HG03064 (cell line): ENCODE measurements around the gene FNDC3B.
"Not testable (repeated sequence)": the region's sequence is repeated elsewhere in the genome, so short reads cannot be mapped to it uniquely, and the experiment has no call there.

Source experiments
- ATAC-seq: cut with Tn5 transposase; IDR thresholded peaks from one replicate; pipeline ENCODE4 v1.9.1; 2021; ENCODE audit warnings: low read depth; ENCODE audit not compliant: unreplicated experiment

FNDC3B gene

GRCh38 chr3:172227340-172228035 lies 188.1 kb downstream of the FNDC3B start:
- no peak for ATAC-seq

- ATAC-seq = no peak
These were observed 188.6 kb downstream of the FNDC3B start for GRCh38 chr3:172228036-172228415.

GRCh38 chr3:172229462-172229861 lies 190.1 kb downstream of the FNDC3B start:
- ATAC-seq = no peak

GRCh38 chr3:172231318-172231901 lies 192.0 kb downstream of the FNDC3B start:
- ATAC-seq = no peak

- ATAC-seq = no peak
These were observed 193.3 kb downstream of the FNDC3B start for GRCh38 chr3:172232579-172233212.

- no peak for ATAC-seq
These were observed 194.3 kb downstream of the FNDC3B start for GRCh38 chr3:172233474-172234277.

GRCh38 chr3:172235698-172236097 lies 196.3 kb downstream of the FNDC3B start:
- ATAC-seq = no peak

GRCh38 chr3:172236771-172237742 lies 197.7 kb downstream of the FNDC3B start:
- ATAC-seq = no peak

GRCh38 chr3:172238188-172238587 lies 198.8 kb downstream of the FNDC3B start:
- ATAC-seq = no peak

GRCh38 chr3:172239218-172239790 lies 199.9 kb downstream of the FNDC3B start:
- ATAC-seq = no peak

GRCh38 chr3:172241405-172241804 lies 202.0 kb downstream of the FNDC3B start:
- no peak for ATAC-seq

GRCh38 chr3:172242471-172242870 lies 203.1 kb downstream of the FNDC3B start:
- not testable (repeated sequence) for ATAC-seq

GRCh38 chr3:172243376-172243775 lies 204.0 kb downstream of the FNDC3B start:
- ATAC-seq = not testable (repeated sequence)

GRCh38 chr3:172244011-172244410 lies 204.6 kb downstream of the FNDC3B start:
- no peak for ATAC-seq

GRCh38 chr3:172245241-172245640 lies 205.9 kb downstream of the FNDC3B start:
- ATAC-seq = no peak

GRCh38 chr3:172246107-172246844 lies 206.9 kb downstream of the FNDC3B start:
- ATAC-seq = no peak

GRCh38 chr3:172247525-172248274 lies 208.3 kb downstream of the FNDC3B start:
- ATAC-seq = no peak

- no peak for ATAC-seq
These were observed 209.7 kb downstream of the FNDC3B start for GRCh38 chr3:172249039-172249438.
